GM12878 (cell line): Measurements from ENCODE around the gene MCTP2.

Experiments used
- BRCA1 ChIP-seq: IDR thresholded peaks from 2 replicates; pipeline ENCODE4 v1.6.1; 2011; ENCODE audit warnings: low read depth, low read length, improper control_type of control experiment
- FOXM1 ChIP-seq: IDR thresholded peaks from 2 replicates; pipeline ENCODE4 v1.6.1; 2012; ENCODE audit warnings: low read depth, mild to moderate bottlenecking, inconsistent platforms, low read length, moderate library complexity
- MTA2 ChIP-seq: fragments of 450-650 bp; IDR thresholded peaks from 2 replicates; pipeline ENCODE4 v1.6.1; 2016; ENCODE audit warnings: low read depth, mild to moderate bottlenecking, moderate library complexity
- POLR2A ChIP-seq: IDR thresholded peaks from 2 replicates; pipeline ENCODE4 v1.6.1; 2011; ENCODE audit warnings: low read depth, mild to moderate bottlenecking, low read length
- SMARCA5 ChIP-seq: fragments of 450-650 bp; IDR thresholded peaks from 2 replicates; pipeline ENCODE4 v1.6.1; 2017; ENCODE audit warnings: mild to moderate bottlenecking

DNA sequence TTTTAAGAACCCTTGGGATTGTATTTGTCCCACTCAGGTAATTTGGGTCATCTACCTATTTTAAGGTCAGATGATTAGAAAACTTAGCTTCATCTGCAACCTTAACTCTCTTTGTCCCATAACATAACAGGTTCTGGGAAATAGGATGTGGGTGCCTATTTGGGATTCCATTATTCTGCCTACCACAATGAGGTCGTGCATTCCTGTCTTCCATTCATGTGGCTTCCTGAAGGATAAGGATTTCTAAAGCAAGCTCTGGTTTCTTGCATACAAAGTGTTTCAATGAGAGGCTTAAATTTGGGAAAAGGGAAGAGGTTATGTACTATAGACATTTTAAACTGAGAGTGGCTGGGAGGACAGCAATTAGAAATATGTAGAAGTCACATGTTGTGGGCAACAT lies 190.3 kb downstream of the MCTP2 start:
- TF ChIP-seq BRCA1 (no peak), FOXM1 (no peak), MTA2 (no peak), SMARCA5 (no peak), POLR2A (no peak)
